Mucosa of rectum (tissue), 2 donors: ENCODE measurements around the gene RP9.

Experiments
- H3K27ac ChIP-seq, 2 donors: one replicate each; pipeline ENCODE4 v1.7.0; 2013; ENCODE audit warnings: inconsistent platforms in 2 of 2, low read depth in 2 of 2, low read length in 2 of 2
- H3K27me3 ChIP-seq, 2 donors: one replicate each; pipeline ENCODE4 v1.7.0; 2013; ENCODE audit warnings: low read length in 2 of 2; ENCODE audit not compliant: control insufficient read depth in 2 of 2, insufficient read depth in 2 of 2
- H3K36me3 ChIP-seq, 2 donors: one replicate each; pipeline ENCODE4 v1.7.0; 2013; ENCODE audit warnings: low read length in 2 of 2; ENCODE audit not compliant: control insufficient read depth in 2 of 2, insufficient read depth in 2 of 2
- H3K4me1 ChIP-seq, 2 donors: one replicate each; pipeline ENCODE4 v1.7.0; 2013; ENCODE audit warnings: low read length in 2 of 2, mild to moderate bottlenecking in 1 of 2; ENCODE audit not compliant: control insufficient read depth in 2 of 2, insufficient read depth in 2 of 2
- H3K4me3 ChIP-seq, 2 donors: one replicate each; pipeline ENCODE4 v1.7.0; 2013; ENCODE audit warnings: low read length in 2 of 2
- H3K9ac ChIP-seq, 2 donors: one replicate each; pipeline ENCODE4 v1.7.0; 2013; ENCODE audit warnings: low read length in 2 of 2, low read depth in 1 of 2, mild to moderate bottlenecking in 1 of 2
- H3K9me3 ChIP-seq, 2 donors: one replicate each; pipeline ENCODE4 v1.7.0; 2013; ENCODE audit warnings: low read length in 2 of 2; ENCODE audit not compliant: control insufficient read depth in 2 of 2
- donor health status: healthy.
- donor health status: Normal muscosa, but diverticular disease.

RP9 gene

GRCh38 chr7:33109005-33109757 lies at the start of gene RP9:
Gene RP9 (minus strand): TSS chr7:33109404. CDS start chr7:33109372, 32 bp downstream.
- Histone ChIP-seq H3K36me3 (no peaks in the 10 kb centered on the region), H3K9me3 (no peaks in the 10 kb centered on the region), H3K27ac (peak within 1 kb of the TSS; percentile 51 to 61), H3K9ac (peak within 1 kb of the TSS; percentile 80 to 86), H3K4me3 (peak within 1 kb of the TSS; percentile 79 to 89), H3K27me3 (no peaks in the 10 kb centered on the region), H3K4me1 (peaks cover 13 to 20% of the 10 kb centered on the region in 2 donors)

- no peaks in the 10 kb centered on the region for H3K4me1 ChIP-seq
- no peaks in the 10 kb centered on the region for H3K9me3 ChIP-seq
- H3K9ac ChIP-seq, result no peak overlapping the region
- H3K27ac ChIP-seq, result no peak overlapping the region
- no peaks in the 10 kb centered on the region for H3K36me3 ChIP-seq
- H3K27me3 ChIP-seq, result no peaks in the 10 kb centered on the region
- H3K4me3 ChIP-seq, result no peak overlapping the region
These were observed 48.6 kb upstream of the RP9 start for GRCh38 chr7:33157781-33158180.

GRCh38 chr7:33157311-33157710 lies 48.1 kb upstream of the RP9 start:
- Histone ChIP-seq H3K4me1 (no peaks in the 10 kb centered on the region), H3K4me3 (no peak overlapping the region), H3K36me3 (no peaks in the 10 kb centered on the region), H3K9ac (no peak overlapping the region), H3K27me3 (no peaks in the 10 kb centered on the region), H3K9me3 (no peaks in the 10 kb centered on the region), H3K27ac (no peak overlapping the region)

- Histone ChIP-seq H3K9me3 (no peaks in the 10 kb centered on the region), H3K4me3 (no peak overlapping the region), H3K4me1 (no peaks in the 10 kb centered on the region), H3K9ac (no peak overlapping the region), H3K27ac (no peak overlapping the region), H3K27me3 (no peaks in the 10 kb centered on the region), H3K36me3 (no peaks in the 10 kb centered on the region)
These were observed 47.2 kb upstream of the RP9 start for GRCh38 chr7:33156441-33156840.

- Histone ChIP-seq H3K4me3 (no peak overlapping the region), H3K27ac (no peak overlapping the region), H3K36me3 (no peaks in the 10 kb centered on the region), H3K4me1 (no peaks in the 10 kb centered on the region), H3K9ac (no peak overlapping the region), H3K9me3 (no peaks in the 10 kb centered on the region), H3K27me3 (no peaks in the 10 kb centered on the region)
These were observed 46.6 kb upstream of the RP9 start for GRCh38 chr7:33155811-33156210.

GRCh38 chr7:33152087-33152486 lies 42.9 kb upstream of the RP9 start:
- no peak overlapping the region for H3K4me3 ChIP-seq
- no peak overlapping the region for H3K9ac ChIP-seq
- H3K4me1 ChIP-seq, result no peaks in the 10 kb centered on the region
- H3K27ac ChIP-seq, result no peak overlapping the region
- no peaks in the 10 kb centered on the region for H3K27me3 ChIP-seq
- H3K36me3 ChIP-seq, result no peaks in the 10 kb centered on the region
- H3K9me3 ChIP-seq, result no peaks in the 10 kb centered on the region

GRCh38 chr7:33145156-33145555 lies 36.0 kb upstream of the RP9 start:
- Histone ChIP-seq H3K27ac (no peak overlapping the region), H3K36me3 (no peaks in the 10 kb centered on the region), H3K4me3 (no peak overlapping the region), H3K4me1 (no peaks in the 10 kb centered on the region), H3K9me3 (no peaks in the 10 kb centered on the region), H3K27me3 (no peaks in the 10 kb centered on the region), H3K9ac (no peak overlapping the region)

GRCh38 chr7:33143996-33144718 lies 35.0 kb upstream of the RP9 start:
- H3K4me3 ChIP-seq, result no peak overlapping the region
- no peaks in the 10 kb centered on the region for H3K9me3 ChIP-seq
- no peaks in the 10 kb centered on the region for H3K4me1 ChIP-seq
- H3K27ac ChIP-seq, result no peak overlapping the region
- H3K36me3 ChIP-seq, result no peaks in the 10 kb centered on the region
- H3K9ac ChIP-seq, result no peak overlapping the region
- no peaks in the 10 kb centered on the region for H3K27me3 ChIP-seq

GRCh38 chr7:33142585-33142984 lies 33.4 kb upstream of the RP9 start:
- Histone ChIP-seq H3K27me3 (no peaks in the 10 kb centered on the region), H3K9ac (no peak overlapping the region), H3K9me3 (no peaks in the 10 kb centered on the region), H3K4me3 (no peak overlapping the region), H3K27ac (no peak overlapping the region), H3K36me3 (no peaks in the 10 kb centered on the region), H3K4me1 (no peaks in the 10 kb centered on the region)

GRCh38 chr7:33137103-33137502 lies 27.9 kb upstream of the RP9 start:
- Histone ChIP-seq H3K9me3 (no peaks in the 10 kb centered on the region), H3K36me3 (no peaks in the 10 kb centered on the region), H3K27me3 (no peaks in the 10 kb centered on the region), H3K4me1 (no peaks in the 10 kb centered on the region), H3K4me3 (no peak overlapping the region), H3K27ac (no peak overlapping the region), H3K9ac (no peak overlapping the region)
